Esophagus squamous epithelium (tissue), 4 donors: ENCODE measurements around the gene AGAP4.
"Not testable (repeated sequence)": the region's sequence is repeated elsewhere in the genome, so short reads cannot be mapped to it uniquely, and the experiment has no call there.

ENCODE experiments used
- POLR2A ChIP-seq, 4 donors: fragments of 450-650 bp; IDR thresholded peaks; one replicate each; pipeline ENCODE4 v1.6.1; 2017; ENCODE audit warnings: antibody characterized with exemption in 4 of 4, mild to moderate bottlenecking in 4 of 4, moderate library complexity in 3 of 4
- TF ChIP-seq, protein P1 (sequence below), 6 experiments: fragments of 450-650 bp in 4 of 6; fragments of 200-600 bp in 2 of 6; sonication (generic) in 2 of 6; IDR thresholded peaks; one replicate each; pipeline ENCODE4 v1.5.1; 2016 to 2019; ENCODE audit warnings: antibody characterized with exemption in 6 of 6, mild to moderate bottlenecking in 4 of 6, moderate library complexity in 4 of 6

DNA sequence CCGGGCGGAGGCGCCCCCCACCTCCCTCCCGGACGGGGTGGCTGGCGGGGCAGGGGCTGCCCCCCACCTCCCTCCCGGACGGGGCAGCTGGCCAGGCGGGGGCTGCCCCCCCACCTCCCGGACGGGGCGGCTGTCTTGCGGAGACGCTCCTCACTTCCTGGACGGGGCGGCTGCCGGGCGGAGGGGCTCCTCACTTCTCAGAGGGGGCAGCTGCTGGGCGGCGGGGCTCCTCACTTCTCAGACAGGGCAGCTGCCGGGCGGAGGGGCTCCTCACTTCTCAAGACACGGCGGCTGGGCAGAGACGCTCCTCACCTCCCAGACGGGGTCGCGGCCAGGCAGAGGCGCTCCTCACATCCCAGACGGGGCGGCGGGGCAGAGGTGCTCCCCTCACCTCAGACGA, 18.1 kb upstream of the AGAP4 start:
- TF ChIP-seq, protein P1, sequence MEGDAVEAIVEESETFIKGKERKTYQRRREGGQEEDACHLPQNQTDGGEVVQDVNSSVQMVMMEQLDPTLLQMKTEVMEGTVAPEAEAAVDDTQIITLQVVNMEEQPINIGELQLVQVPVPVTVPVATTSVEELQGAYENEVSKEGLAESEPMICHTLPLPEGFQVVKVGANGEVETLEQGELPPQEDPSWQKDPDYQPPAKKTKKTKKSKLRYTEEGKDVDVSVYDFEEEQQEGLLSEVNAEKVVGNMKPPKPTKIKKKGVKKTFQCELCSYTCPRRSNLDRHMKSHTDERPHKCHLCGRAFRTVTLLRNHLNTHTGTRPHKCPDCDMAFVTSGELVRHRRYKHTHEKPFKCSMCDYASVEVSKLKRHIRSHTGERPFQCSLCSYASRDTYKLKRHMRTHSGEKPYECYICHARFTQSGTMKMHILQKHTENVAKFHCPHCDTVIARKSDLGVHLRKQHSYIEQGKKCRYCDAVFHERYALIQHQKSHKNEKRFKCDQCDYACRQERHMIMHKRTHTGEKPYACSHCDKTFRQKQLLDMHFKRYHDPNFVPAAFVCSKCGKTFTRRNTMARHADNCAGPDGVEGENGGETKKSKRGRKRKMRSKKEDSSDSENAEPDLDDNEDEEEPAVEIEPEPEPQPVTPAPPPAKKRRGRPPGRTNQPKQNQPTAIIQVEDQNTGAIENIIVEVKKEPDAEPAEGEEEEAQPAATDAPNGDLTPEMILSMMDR (IDR thresholded peaks at IDR 0.05), result not testable (repeated sequence)
- not testable (repeated sequence) for TF ChIP-seq POLR2A (IDR thresholded peaks at IDR 0.05)
